Hepatocyte (in vitro differentiated cells): ENCODE measurements around the gene ZNF532. TPM values are rescaled to one million over a fixed set of nuclear protein-coding genes. Genes with fewer than 3 reads are reported as not detected.

Source experiments
- DNase-seq: peaks from one replicate; pipeline ENCODE4 v3.0.0-alpha.2; 2016; ENCODE audit warnings: low spot score
- H2AFZ ChIP-seq: fragments of 200-600 bp; sonication (generic); 2 replicates; pipeline ENCODE4 v1.6.0; 2016; ENCODE audit warnings: antibody characterized with exemption, mild to moderate bottlenecking
- H3K27ac ChIP-seq: fragments of 200-600 bp; sonication (generic); 2 replicates; pipeline ENCODE4 v1.5.1; 2016; ENCODE audit warnings: mild to moderate bottlenecking
- H3K27me3 ChIP-seq: fragments of 200-600 bp; sonication (generic); 2 replicates; pipeline ENCODE4 v1.6.1; 2016
- H3K36me3 ChIP-seq: fragments of 200-600 bp; sonication (generic); replicated peaks from 2 replicates; pipeline ENCODE4 v1.5.1; 2016; ENCODE audit warnings: low read depth; ENCODE audit not compliant: insufficient read depth
- H3K4me1 ChIP-seq: fragments of 200-600 bp; sonication (generic); 2 replicates; pipeline ENCODE4 v1.5.1; 2016; ENCODE audit warnings: mild to moderate bottlenecking, moderate library complexity; ENCODE audit not compliant: insufficient read depth
- H3K4me2 ChIP-seq: fragments of 200-600 bp; sonication (generic); 2 replicates; pipeline ENCODE4 v1.6.0; 2016
- H3K4me3 ChIP-seq: fragments of 200-600 bp; sonication (generic); 2 replicates; pipeline ENCODE4 v1.5.1; 2016; ENCODE audit warnings: mild to moderate bottlenecking
- H3K79me2 ChIP-seq: fragments of 200-600 bp; sonication (generic); 2 replicates; pipeline ENCODE4 v1.6.0; 2017; ENCODE audit warnings: mild to moderate bottlenecking
- H3K9me2 ChIP-seq: fragments of 200-600 bp; sonication (generic); replicated peaks from 2 replicates; pipeline ENCODE4 v1.6.0; 2017; ENCODE audit warnings: mild to moderate bottlenecking; ENCODE audit not compliant: insufficient read depth
- H3K9me3 ChIP-seq: fragments of 200-600 bp; sonication (generic); 2 replicates; pipeline ENCODE4 v1.5.1; 2016; ENCODE audit warnings: low read depth, mild to moderate bottlenecking
- H4K20me1 ChIP-seq: fragments of 200-600 bp; sonication (generic); 2 replicates; pipeline ENCODE4 v1.6.0; 2016; ENCODE audit warnings: mild to moderate bottlenecking; ENCODE audit not compliant: insufficient read depth, poor library complexity, severe bottlenecking
- EZH2 ChIP-seq: fragments of 200-600 bp; sonication (generic); IDR thresholded peaks from 2 replicates; pipeline ENCODE4 v1.6.1; 2016; ENCODE audit warnings: antibody characterized with exemption, mild to moderate bottlenecking, borderline replicate concordance
- EZH2phosphoT487 ChIP-seq: fragments of 200-600 bp; sonication (generic); IDR thresholded peaks from one replicate; pipeline ENCODE4 v1.6.1; 2018; ENCODE audit warnings: antibody characterized with exemption, mild to moderate bottlenecking, low read depth, moderate library complexity; ENCODE audit not compliant: unreplicated experiment, severe bottlenecking
- WGBS: methylation state at CpG from one replicate; pipeline ENCODE4 v1.1.6; 2016; ENCODE audit warnings: low lambda C conversion rate; ENCODE audit errors: missing lambda C conversion rate; 5-methylcytosine and 5-hydroxymethylcytosine counted together
- polyA plus RNA-seq: library from polyadenylated mRNA; unstranded; fragments of >200 nt; fragmentation: Nextera tagmentation; extraction: Ambion mirVana; gene quantifications from 2 replicates; pipeline ENCODE4 v1.2.1, GENCODE V29; 2016
- total RNA-seq: library from RNA; depleted of rRNA; stranded (reverse); fragments of >200 nt; gene quantifications from 2 replicates; pipeline ENCODE4 v1.2.3, GENCODE V29; 2014
- TF ChIP-seq, protein P1 (sequence below): fragments of 200-600 bp; sonication (generic); IDR thresholded peaks from 2 replicates; pipeline ENCODE4 v1.5.1; 2016; ENCODE audit warnings: antibody characterized with exemption, mild to moderate bottlenecking; ENCODE audit not compliant: poor library complexity

The ZNF532 gene
- total and polyA plus RNA-seq, 2 experiments from 2014 or later: 15.9 to 36.5 TPM

DNA sequence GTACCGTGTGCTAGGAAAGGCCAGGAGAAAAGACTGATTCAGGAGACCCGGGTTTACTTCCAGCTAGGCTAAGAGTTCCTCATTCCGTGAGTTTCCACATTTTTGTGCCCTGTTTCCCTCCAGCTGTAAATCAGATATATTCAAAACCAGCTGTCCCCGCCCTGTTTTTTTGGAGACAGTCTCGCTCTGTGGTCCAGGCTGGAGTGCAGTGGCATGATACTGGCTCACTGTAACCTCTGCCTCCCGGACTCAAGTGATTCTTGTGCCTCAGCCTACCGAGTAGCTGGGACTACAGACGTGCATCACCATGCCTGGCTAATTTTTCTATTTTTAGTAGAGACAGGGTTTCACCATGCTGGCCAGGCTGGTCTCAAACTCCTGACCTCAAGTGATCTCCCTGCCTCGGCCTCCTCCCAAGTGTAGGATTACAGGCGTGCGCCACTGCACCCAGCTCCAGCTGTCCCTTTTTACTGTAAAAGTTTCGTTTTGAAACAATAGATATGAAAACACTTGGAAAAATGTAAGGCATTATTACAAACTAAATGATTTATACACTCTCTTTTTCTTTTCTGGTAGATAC is 162.2 kb downstream of the ZNF532 start:
- Histone ChIP-seq H3K4me1 (peaks cover 5% of the 10 kb centered on the region), H3K27me3 (no peaks in the 10 kb centered on the region), H3K79me2 (no peaks in the 10 kb centered on the region), H3K4me2 (no peak overlapping the region), H3K4me3 (no peak overlapping the region), H3K36me3 (no peaks in the 10 kb centered on the region), H3K27ac (no peak overlapping the region), H3K9me2 (no peaks in the 10 kb centered on the region), H4K20me1 (no peaks in the 10 kb centered on the region), H3K9me3 (no peaks in the 10 kb centered on the region), H2AFZ (no peak overlapping the region)
- no peak for DNase-seq
- TF ChIP-seq, protein P1, sequence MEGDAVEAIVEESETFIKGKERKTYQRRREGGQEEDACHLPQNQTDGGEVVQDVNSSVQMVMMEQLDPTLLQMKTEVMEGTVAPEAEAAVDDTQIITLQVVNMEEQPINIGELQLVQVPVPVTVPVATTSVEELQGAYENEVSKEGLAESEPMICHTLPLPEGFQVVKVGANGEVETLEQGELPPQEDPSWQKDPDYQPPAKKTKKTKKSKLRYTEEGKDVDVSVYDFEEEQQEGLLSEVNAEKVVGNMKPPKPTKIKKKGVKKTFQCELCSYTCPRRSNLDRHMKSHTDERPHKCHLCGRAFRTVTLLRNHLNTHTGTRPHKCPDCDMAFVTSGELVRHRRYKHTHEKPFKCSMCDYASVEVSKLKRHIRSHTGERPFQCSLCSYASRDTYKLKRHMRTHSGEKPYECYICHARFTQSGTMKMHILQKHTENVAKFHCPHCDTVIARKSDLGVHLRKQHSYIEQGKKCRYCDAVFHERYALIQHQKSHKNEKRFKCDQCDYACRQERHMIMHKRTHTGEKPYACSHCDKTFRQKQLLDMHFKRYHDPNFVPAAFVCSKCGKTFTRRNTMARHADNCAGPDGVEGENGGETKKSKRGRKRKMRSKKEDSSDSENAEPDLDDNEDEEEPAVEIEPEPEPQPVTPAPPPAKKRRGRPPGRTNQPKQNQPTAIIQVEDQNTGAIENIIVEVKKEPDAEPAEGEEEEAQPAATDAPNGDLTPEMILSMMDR: no peak
- TF ChIP-seq EZH2 (no peak), EZH2phosphoT487 (no peak)
- WGBS: 88% methylated on average over 12 of the region's 12 CpGs

DNA sequence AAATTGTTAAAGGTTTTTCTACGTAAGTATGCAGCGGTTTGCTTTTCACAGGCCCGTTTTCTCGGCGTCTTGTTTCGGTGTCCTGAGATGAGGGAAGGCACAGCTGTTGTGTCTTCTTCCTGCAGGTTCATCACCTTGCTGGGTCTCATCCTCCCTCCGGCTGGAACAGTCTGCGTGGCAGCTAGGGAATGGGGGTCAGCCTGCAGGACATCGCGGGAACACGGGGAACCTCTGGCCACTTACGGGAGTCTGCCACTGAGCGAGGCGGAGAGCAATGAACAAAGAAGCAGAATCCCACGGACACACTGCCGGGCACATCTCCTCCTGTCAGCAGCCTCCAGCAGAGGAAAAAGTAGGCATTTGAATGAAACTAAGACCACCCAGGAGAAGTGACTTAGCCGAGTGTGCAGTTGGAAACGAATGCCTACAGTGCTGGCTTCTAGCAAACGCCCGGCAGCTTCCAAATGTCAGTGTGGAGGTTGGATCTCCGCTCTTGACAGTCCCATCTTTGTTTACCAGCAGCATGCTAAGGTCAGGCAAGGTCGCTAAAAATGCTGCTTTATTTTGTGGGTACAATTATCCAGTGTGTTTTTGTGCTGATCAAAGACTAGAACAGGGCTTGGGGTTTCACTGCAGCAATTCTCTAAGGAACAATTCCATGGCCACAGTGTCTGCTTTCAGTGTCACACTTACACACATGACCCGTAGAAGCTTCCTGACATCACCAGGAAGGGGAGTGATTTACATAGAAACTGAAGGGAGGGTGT is 165.2 kb downstream of the ZNF532 start:
- Histone ChIP-seq H3K79me2 (no peaks in the 10 kb centered on the region), H3K4me2 (no peak overlapping the region), H3K27ac (no peak overlapping the region), H3K27me3 (no peaks in the 10 kb centered on the region), H2AFZ (no peak overlapping the region), H3K9me3 (no peaks in the 10 kb centered on the region), H3K9me2 (no peaks in the 10 kb centered on the region), H3K4me3 (no peak overlapping the region), H4K20me1 (no peaks in the 10 kb centered on the region), H3K36me3 (no peaks in the 10 kb centered on the region), H3K4me1 (peaks cover 4% of the 10 kb centered on the region)
- no peak for DNase-seq
- WGBS: 81% methylated on average over 23 of the region's 23 CpGs
- no peak for TF ChIP-seq EZH2
- TF ChIP-seq, protein P1: no peak

DNA sequence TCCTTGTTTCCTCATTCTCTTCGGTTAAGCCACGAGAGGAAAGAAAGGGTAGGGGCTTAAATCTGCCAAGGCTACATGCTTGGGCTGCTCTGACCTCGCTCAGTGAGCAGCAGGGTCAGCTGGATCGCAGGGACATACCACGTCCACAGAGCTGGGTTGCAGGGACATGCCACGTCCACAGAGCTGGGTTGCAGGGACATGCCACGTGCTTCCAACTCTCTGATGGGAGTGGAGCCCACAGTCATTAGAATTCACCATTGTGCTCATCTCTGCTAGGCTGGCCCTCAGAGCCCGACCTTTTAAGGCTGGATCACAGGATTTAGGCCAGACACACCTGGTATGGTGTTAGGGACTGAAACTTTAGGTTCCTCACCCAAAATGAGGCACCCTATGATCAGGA is 167.6 kb downstream of the ZNF532 start:
- 93% methylated on average over 8 of the region's 8 CpGs for WGBS
- Histone ChIP-seq H4K20me1 (no peaks in the 10 kb centered on the region), H2AFZ (no peak overlapping the region), H3K27me3 (no peaks in the 10 kb centered on the region), H3K9me3 (no peaks in the 10 kb centered on the region), H3K36me3 (no peaks in the 10 kb centered on the region), H3K4me3 (no peak overlapping the region), H3K4me1 (peaks cover 4% of the 10 kb centered on the region), H3K27ac (no peak overlapping the region), H3K9me2 (no peaks in the 10 kb centered on the region), H3K79me2 (no peaks in the 10 kb centered on the region), H3K4me2 (no peak overlapping the region)
- TF ChIP-seq, protein P1: no peak
- no peak for TF ChIP-seq EZH2
- no peak for TF ChIP-seq EZH2phosphoT487
- no peak for DNase-seq
